Measurements from ENCODE around the gene BCAS3.

The BCAS3 gene

GRCh38 chr17:61360318-61360943 lies 682.8 kb downstream of the BCAS3 start:
- TF ChIP-seq, protein P1, sequence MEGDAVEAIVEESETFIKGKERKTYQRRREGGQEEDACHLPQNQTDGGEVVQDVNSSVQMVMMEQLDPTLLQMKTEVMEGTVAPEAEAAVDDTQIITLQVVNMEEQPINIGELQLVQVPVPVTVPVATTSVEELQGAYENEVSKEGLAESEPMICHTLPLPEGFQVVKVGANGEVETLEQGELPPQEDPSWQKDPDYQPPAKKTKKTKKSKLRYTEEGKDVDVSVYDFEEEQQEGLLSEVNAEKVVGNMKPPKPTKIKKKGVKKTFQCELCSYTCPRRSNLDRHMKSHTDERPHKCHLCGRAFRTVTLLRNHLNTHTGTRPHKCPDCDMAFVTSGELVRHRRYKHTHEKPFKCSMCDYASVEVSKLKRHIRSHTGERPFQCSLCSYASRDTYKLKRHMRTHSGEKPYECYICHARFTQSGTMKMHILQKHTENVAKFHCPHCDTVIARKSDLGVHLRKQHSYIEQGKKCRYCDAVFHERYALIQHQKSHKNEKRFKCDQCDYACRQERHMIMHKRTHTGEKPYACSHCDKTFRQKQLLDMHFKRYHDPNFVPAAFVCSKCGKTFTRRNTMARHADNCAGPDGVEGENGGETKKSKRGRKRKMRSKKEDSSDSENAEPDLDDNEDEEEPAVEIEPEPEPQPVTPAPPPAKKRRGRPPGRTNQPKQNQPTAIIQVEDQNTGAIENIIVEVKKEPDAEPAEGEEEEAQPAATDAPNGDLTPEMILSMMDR (IDR thresholded peaks at IDR 0.05; ENCODE audit: low read depth, low read length, missing control alignments), result no peak
- in situ Hi-C loops (cut with HindIII; ENCODE audit: low pct_ligation_motif_present, low sequenced_read_pairs), result no loop called here
- DNase-seq, result no peak

GRCh38 chr17:61361084-61361483 lies 683.4 kb downstream of the BCAS3 start:
- TF ChIP-seq, protein P1 (IDR thresholded peaks at IDR 0.05; ENCODE audit: low read depth, low read length, missing control alignments), result no peak
- DNase-seq, result no peak
- no peak overlapping the region for H3K27ac ChIP-seq

More at GRCh38 chr17:61360318-61360943, 682.8 kb downstream of the BCAS3 start:
- Histone ChIP-seq H3K4me3 (ENCODE audit: low read depth, low read length) (no peak overlapping the region), H3K27ac (no peak overlapping the region), H3K27me3 (replicated peaks) (no peaks in the 10 kb centered on the region), H3K36me3 (replicated peaks) (no peaks in the 10 kb centered on the region)

GRCh38 chr17:61362396-61362795 lies 684.7 kb downstream of the BCAS3 start:
- no peak overlapping the region for H3K4me3 ChIP-seq (ENCODE audit: low read depth, low read length)
- TF ChIP-seq, protein P1 (IDR thresholded peaks at IDR 0.05; ENCODE audit: low read depth, low read length, missing control alignments), result no peak
- in situ Hi-C loops (cut with HindIII; ENCODE audit: low pct_ligation_motif_present, low sequenced_read_pairs), result no loop called here
- H3K27me3 ChIP-seq (replicated peaks), result no peaks in the 10 kb centered on the region
- H3K27ac ChIP-seq, result no peak overlapping the region
- H3K36me3 ChIP-seq (replicated peaks), result no peaks in the 10 kb centered on the region
- DNase-seq, result no peak

More at GRCh38 chr17:61361084-61361483, 683.4 kb downstream of the BCAS3 start:
- Histone ChIP-seq H3K27me3 (replicated peaks) (no peaks in the 10 kb centered on the region), H3K36me3 (replicated peaks) (no peaks in the 10 kb centered on the region), H3K4me3 (ENCODE audit: low read depth, low read length) (no peak overlapping the region)
- in situ Hi-C loops (cut with HindIII; ENCODE audit: low pct_ligation_motif_present, low sequenced_read_pairs), result no loop called here

DNA sequence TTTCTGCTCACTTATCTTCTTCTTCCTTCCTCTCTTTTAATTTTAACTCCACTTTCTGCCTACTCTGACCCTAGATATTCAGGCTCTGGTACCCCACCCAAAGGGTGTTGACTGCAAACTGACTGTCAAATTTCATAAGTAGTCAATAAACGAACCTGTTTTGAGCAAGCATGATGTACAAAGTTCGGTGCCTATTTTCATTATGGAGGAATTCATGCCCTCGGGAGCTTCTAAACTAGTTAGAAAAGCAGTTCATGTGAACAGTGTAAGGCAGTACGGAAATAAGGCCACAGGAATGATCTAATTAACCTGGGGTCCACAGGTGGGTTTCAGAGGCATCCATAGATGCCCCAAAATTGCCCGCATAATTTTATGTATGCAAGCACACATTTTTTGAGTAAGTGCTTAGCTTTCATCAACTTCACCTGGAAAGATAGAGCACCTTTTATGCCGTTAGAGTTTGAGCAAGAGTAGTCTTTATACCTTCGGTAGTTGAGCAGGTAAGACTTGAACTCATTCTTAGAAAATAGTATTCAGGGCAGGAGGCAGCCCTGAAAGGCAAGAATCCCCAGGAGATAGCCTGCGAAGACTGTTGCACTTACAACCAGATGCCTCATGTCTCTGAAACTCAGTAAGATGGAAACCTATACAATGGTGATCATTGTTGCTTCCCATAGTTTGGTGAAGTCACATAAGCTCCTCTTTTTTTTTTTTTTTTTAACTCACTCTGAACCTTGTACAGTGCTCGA lies 685.4 kb downstream of the BCAS3 start:
- Histone ChIP-seq H3K27ac (no peak overlapping the region), H3K4me3 (ENCODE audit: low read depth, low read length) (no peak overlapping the region), H3K36me3 (replicated peaks) (no peaks in the 10 kb centered on the region), H3K27me3 (replicated peaks) (no peaks in the 10 kb centered on the region)
- TF ChIP-seq, protein P1 (IDR thresholded peaks at IDR 0.05; ENCODE audit: low read depth, low read length, missing control alignments), result no peak
- no peak for DNase-seq
- in situ Hi-C loops (cut with HindIII; ENCODE audit: low pct_ligation_motif_present, low sequenced_read_pairs), result no loop called here

DNA sequence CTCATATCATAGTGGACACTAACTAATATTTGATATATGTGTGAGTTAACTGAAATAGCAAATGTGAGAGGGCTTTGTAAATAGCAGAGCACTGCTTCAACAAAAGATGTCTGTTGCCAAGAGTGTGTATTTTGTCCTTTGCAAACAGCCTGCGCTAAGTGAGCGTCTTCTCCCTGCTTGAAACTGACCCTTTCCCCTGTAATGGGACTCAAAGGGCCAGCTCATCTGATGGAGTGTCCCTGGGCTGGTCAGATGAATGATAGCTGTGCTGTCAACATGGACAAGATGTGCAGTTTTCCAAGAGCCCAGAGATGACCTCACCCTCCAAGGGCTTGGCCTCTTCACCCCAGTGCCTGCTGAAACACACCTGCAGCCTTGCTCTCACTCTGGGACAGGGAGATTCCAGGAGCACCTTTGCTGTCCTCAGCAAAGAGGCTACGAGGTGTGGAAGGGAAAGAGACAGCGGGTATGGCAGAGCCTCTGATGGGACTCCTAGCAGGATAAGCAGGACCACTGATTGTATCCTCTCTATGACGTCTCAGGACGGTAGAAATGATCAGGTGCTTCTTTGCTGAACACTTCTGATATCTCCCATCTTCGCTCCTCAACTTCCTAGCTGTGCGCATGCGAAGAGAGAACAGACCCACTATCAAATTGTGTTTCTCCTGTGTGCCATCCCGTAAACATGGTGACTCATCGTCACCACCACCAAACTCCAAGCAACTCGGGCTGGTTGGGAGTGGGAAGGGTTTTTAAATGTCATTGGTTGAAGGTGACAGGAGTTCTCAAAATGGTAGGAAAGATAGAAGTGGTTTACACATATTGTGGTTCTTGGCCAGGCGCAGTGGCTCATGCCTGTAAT lies 686.2 kb downstream of the BCAS3 start:
- Histone ChIP-seq H3K36me3 (replicated peaks) (no peaks in the 10 kb centered on the region), H3K27me3 (replicated peaks) (no peaks in the 10 kb centered on the region), H3K27ac (no peak overlapping the region), H3K4me3 (ENCODE audit: low read depth, low read length) (no peak overlapping the region)
- TF ChIP-seq, protein P1 (IDR thresholded peaks at IDR 0.05; ENCODE audit: low read depth, low read length, missing control alignments), result no peak
- in situ Hi-C loops (cut with HindIII; ENCODE audit: low pct_ligation_motif_present, low sequenced_read_pairs), result no loop called here
- no peak for DNase-seq

Data from brain microvascular endothelial cell (primary cell).